Keratinocyte (primary cell): ENCODE measurements around the gene LGR4. TPM values are rescaled to one million over a fixed set of nuclear protein-coding genes. Genes with fewer than 3 reads are reported as not detected.
A peak's percentile ranks its signal among the peaks of the same experiment; 100 is the strongest.

ENCODE experiments used
- DNase-seq: peaks from one replicate; pipeline ENCODE4 v3.0.0-alpha.2; 2011; ENCODE audit warnings: low read depth, missing footprints, low spot score
- FAIRE-seq: peaks from 2 replicates; lab custom pipeline; 2011; peaks lifted over from hg19 to GRCh38; lab: Jason Lieb, UNC
- H2AFZ ChIP-seq: 2 replicates; pipeline ENCODE4 v1.6.0; 2012; ENCODE audit warnings: low read length, control low read depth, inconsistent platforms; ENCODE audit not compliant: control insufficient read depth
- H3K27ac ChIP-seq: 2 replicates; pipeline ENCODE4 v1.5.1; 2011; ENCODE audit warnings: low read length; ENCODE audit not compliant: control insufficient read depth, insufficient read depth
- H3K27me3 ChIP-seq: 3 replicates; pipeline ENCODE4 v1.6.0; 2011; ENCODE audit warnings: low read length; ENCODE audit not compliant: control insufficient read depth, insufficient read depth; ENCODE audit errors: extremely low read depth
- H3K36me3 ChIP-seq, 2 experiments: 2 replicates in 1 of 2; 3 replicates in 1 of 2; pipeline ENCODE4 v1.5.1; 2011; ENCODE audit warnings: low read length in 2 of 2, mild to moderate bottlenecking in 1 of 2; ENCODE audit not compliant: control insufficient read depth in 2 of 2, insufficient read depth in 2 of 2; ENCODE audit errors: extremely low read depth in 1 of 2
- H3K4me1 ChIP-seq: 3 replicates; pipeline ENCODE4 v1.5.1; 2011; ENCODE audit warnings: low read length; ENCODE audit not compliant: control insufficient read depth, insufficient read depth; ENCODE audit errors: extremely low read depth
- H3K4me2 ChIP-seq: 3 replicates; pipeline ENCODE4 v1.6.0; 2011; ENCODE audit warnings: low read depth, low read length; ENCODE audit not compliant: control insufficient read depth, insufficient read depth; ENCODE audit errors: extremely low read depth
- H3K4me3 ChIP-seq, 3 experiments: fragments of 200-600 bp in 1 of 3; sonication (generic) in 1 of 3; 2 replicates in 2 of 3; 3 replicates in 1 of 3; pipeline ENCODE4 v1.5.1; 2011 to 2016; ENCODE audit warnings: low read length in 3 of 3, mild to moderate bottlenecking in 3 of 3, control low read depth in 2 of 3, inconsistent platforms in 1 of 3, low read depth in 1 of 3, mixed read lengths in 1 of 3, mixed run types in 1 of 3, moderate library complexity in 1 of 3; ENCODE audit not compliant: control insufficient read depth in 2 of 3, insufficient read depth in 2 of 3; ENCODE audit errors: extremely low read depth in 1 of 3
- H3K79me2 ChIP-seq: 2 replicates; pipeline ENCODE4 v1.6.0; 2012; ENCODE audit warnings: low read length; ENCODE audit not compliant: control insufficient read depth, insufficient read depth
- H3K9ac ChIP-seq: 3 replicates; pipeline ENCODE4 v1.6.0; 2011; ENCODE audit warnings: low read length; ENCODE audit not compliant: control insufficient read depth, insufficient read depth; ENCODE audit errors: extremely low read depth
- H3K9me1 ChIP-seq: 3 replicates; pipeline ENCODE4 v1.6.0; 2011; ENCODE audit warnings: low read length; ENCODE audit not compliant: control insufficient read depth, insufficient read depth; ENCODE audit errors: extremely low read depth
- H3K9me3 ChIP-seq: 2 replicates; pipeline ENCODE4 v1.5.1; 2012; ENCODE audit warnings: low read depth, low read length; ENCODE audit not compliant: control insufficient read depth
- H4K20me1 ChIP-seq: 3 replicates; pipeline ENCODE4 v1.6.0; 2011; ENCODE audit warnings: low read length; ENCODE audit not compliant: control insufficient read depth, insufficient read depth; ENCODE audit errors: extremely low read depth
- CTCF ChIP-seq, 3 experiments: IDR thresholded peaks in 1 of 3; conservative IDR thresholded peaks in 1 of 3; optimal IDR thresholded peaks in 1 of 3; 2 replicates in 2 of 3; 3 replicates in 1 of 3; pipeline versions ENCODE3 to v1.5.1; 2011; ENCODE audit warnings: low read length in 3 of 3, mild to moderate bottlenecking in 3 of 3, moderate library complexity in 2 of 3, control low read depth in 1 of 3, inconsistent platforms in 1 of 3; ENCODE audit not compliant: insufficient read depth in 2 of 3; ENCODE audit errors: extremely low read depth in 1 of 3
- EZH2 ChIP-seq: IDR thresholded peaks from one replicate; pipeline ENCODE4 v1.6.1; 2012; ENCODE audit warnings: inconsistent platforms, mild to moderate bottlenecking, low read length, moderate library complexity
- dilution Hi-C: fragments of 300-500 bp; cut with MboI; formaldehyde crosslinking; loops from one replicate; pipeline ENCODE4 v1.7.0; 2020; ENCODE audit warnings: low sequenced_read_pairs; ENCODE audit not compliant: extremely low pct_ligation_motif_present
- polyA plus RNA-seq, 5 experiments: library from polyadenylated mRNA; depleted of rRNA in 3 of 5; stranded (reverse) in 3 of 5; stranded (forward) in 1 of 5; unstranded in 1 of 5; fragments of >200 nt; gene quantifications; 1 replicate in 1 of 5; 2 replicates in 3 of 5; 3 replicates in 1 of 5; pipeline versions ENCODE4 v1.2.1 to v1.2.3, GENCODE V29; 2011 to 2012; ENCODE audit warnings: missing spikeins in 2 of 5, low read depth in 1 of 5, low replicate concordance in 1 of 5

The LGR4 gene
- polyA plus RNA-seq, 1 donor (not counting 4 experiments of a cell fraction or from before 2014, with no cell fraction given) = 49.7 TPM

- no peak overlapping the region for H3K4me3 ChIP-seq
- H3K9me3 ChIP-seq = no peaks in the 10 kb centered on the region
- H3K9me1 ChIP-seq = no peaks in the 10 kb centered on the region
- H2AFZ ChIP-seq = no peak overlapping the region
- TF ChIP-seq EZH2 = no peak
- TF ChIP-seq CTCF (optimal IDR thresholded peaks at IDR 0.05 in 1 of 3, IDR thresholded peaks at IDR 0.05 in 1 of 3, conservative IDR thresholded peaks at IDR 0.05 in 1 of 3; ENCODE audit: extremely low read depth in 1 of 3, insufficient read depth in 2 of 3, low read length in 3 of 3) = no peak
- DNase-seq (no peak), FAIRE-seq (peak; percentile 69)
- peaks cover 0 to 2% of the 10 kb centered on the region in 2 experiments for H3K36me3 ChIP-seq
- H3K79me2 ChIP-seq = peaks cover 92% of the 10 kb centered on the region
- no peaks in the 10 kb centered on the region for H3K27me3 ChIP-seq
- no peaks in the 10 kb centered on the region for H4K20me1 ChIP-seq
- peak overlapping the region; percentile 52 for H3K27ac ChIP-seq
- dilution Hi-C loops = no loop called here
- H3K9ac ChIP-seq = no peak overlapping the region
- peak overlapping the region; percentile 83 for H3K4me2 ChIP-seq
- H3K4me1 ChIP-seq = peaks cover 47% of the 10 kb centered on the region
Measured at GRCh38 chr11:27420722-27421572, 51.6 kb downstream of the LGR4 start.

GRCh38 chr11:27420217-27420616 is 52.4 kb downstream of the LGR4 start:
- FAIRE-seq (no peak), DNase-seq (no peak)
- Histone ChIP-seq H3K9ac (no peak overlapping the region), H4K20me1 (no peaks in the 10 kb centered on the region), H3K4me3 (no peak overlapping the region), H3K27me3 (no peaks in the 10 kb centered on the region), H3K9me3 (no peaks in the 10 kb centered on the region), H2AFZ (no peak overlapping the region), H3K36me3 (peaks cover 0 to 2% of the 10 kb centered on the region in 2 experiments), H3K4me2 (no peak overlapping the region), H3K79me2 (peaks cover 92% of the 10 kb centered on the region), H3K4me1 (peaks cover 55% of the 10 kb centered on the region), H3K9me1 (no peaks in the 10 kb centered on the region), H3K27ac (no peak overlapping the region)
- dilution Hi-C loops = no loop called here
- TF ChIP-seq CTCF (optimal IDR thresholded peaks at IDR 0.05 in 1 of 3, IDR thresholded peaks at IDR 0.05 in 1 of 3, conservative IDR thresholded peaks at IDR 0.05 in 1 of 3; ENCODE audit: extremely low read depth in 1 of 3, insufficient read depth in 2 of 3, low read length in 3 of 3) = no peak
- no peak for TF ChIP-seq EZH2
